GM12891 (cell line): ENCODE data around the gene FARSB.

Experiments used
- PAX5 ChIP-seq: IDR thresholded peaks from 2 replicates; pipeline ENCODE4 v1.6.1; 2011; ENCODE audit warnings: low read length, moderate library complexity, mild to moderate bottlenecking; ENCODE audit not compliant: insufficient read depth, severe bottlenecking
- POLR2A ChIP-seq: IDR thresholded peaks from 2 replicates; pipeline ENCODE4 v1.6.1; 2011; ENCODE audit warnings: low read depth, low read length, control low read depth
- POLR2AphosphoS5 ChIP-seq: IDR thresholded peaks from 2 replicates; pipeline ENCODE4 v1.6.1; 2011; ENCODE audit warnings: low read depth, low read length, control low read depth
- POU2F2 ChIP-seq: IDR thresholded peaks from 2 replicates; pipeline ENCODE4 v1.6.1; 2011; ENCODE audit warnings: low read depth, mild to moderate bottlenecking, control low read depth, low read length, moderate library complexity
- SPI1 ChIP-seq: IDR thresholded peaks from 2 replicates; pipeline ENCODE4 v1.6.1; 2011; ENCODE audit warnings: low read depth, low read length, control low read depth
- TAF1 ChIP-seq: IDR thresholded peaks from 2 replicates; pipeline ENCODE4 v1.6.1; 2011; ENCODE audit warnings: low read depth, low read length, control low read depth

- TF ChIP-seq TAF1 (no peak), POLR2A (no peak), PAX5 (no peak), POLR2AphosphoS5 (no peak), SPI1 (no peak), POU2F2 (no peak)
Measured at GRCh38 chr2:222673883-222674282, 18.0 kb upstream of the FARSB start.
